AML-193 (cell line): ENCODE measurements around the gene DNAI1.

Experiments
- DNase-seq, 2 experiments: peaks; one replicate each; lab custom pipeline; 2025; lab: John Stamatoyannopoulos, UW

DNAI1 gene

DNA sequence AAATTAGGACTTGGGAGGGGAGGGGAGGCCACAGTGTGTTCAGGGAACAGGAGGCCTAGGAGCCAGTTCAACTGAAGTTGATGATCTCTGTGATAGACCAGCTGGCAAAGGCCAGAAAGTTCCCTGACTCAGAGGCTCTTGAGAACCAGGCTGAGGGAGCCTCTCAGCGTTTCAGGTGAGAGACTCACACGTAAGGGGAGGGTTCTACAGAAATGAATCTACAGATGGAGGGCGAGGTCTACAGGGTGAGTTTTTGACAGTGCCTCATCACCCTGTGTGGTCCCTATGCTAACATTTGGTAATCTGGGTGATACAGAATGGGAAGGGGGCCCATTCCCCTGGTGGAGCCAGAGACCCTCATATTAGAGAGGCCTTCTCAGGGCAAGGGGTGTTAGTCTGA, 32.2 kb downstream of the DNAI1 start:
- no peak for DNase-seq

DNA sequence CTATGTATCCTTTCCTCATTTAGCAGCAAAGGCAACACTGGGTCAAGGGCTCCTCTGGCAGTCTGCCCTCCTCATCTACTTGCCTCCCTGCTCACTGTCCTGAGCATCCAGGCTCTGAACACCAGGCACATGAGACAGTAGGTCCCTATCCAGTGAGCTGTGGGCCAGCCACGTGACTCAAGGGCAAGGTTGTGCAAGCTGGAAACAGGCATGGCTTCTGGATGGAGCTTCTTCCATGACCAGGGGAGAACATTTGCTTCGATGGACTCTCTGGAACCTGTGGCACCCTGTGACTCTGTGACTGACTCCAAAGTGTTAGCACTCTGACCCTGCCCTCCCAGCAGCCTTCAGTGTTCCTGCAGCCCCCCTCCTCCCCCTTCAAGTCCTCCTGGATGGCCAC, 33.0 kb downstream of the DNAI1 start:
- no peak for DNase-seq

DNA sequence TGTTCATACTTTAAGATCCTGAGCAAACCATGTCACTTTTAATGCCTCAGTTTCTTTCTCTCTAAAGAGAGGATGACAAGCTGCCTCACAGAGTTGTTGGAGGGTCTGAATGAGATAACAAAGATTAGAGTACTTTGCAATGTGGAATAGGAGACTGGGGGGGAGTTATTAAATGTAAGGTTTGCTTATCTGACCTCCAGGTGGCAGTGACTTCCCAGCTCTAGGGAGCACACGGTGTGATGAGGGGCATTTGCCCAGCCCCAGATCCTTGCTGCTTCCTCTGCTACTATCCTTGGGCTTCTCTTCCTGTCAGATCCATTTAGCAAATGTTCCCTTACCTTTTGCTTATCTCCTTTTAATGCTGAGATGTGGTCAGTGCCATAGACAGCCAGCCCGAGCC, 33.4 kb downstream of the DNAI1 start:
- DNase-seq, result no peak

DNA sequence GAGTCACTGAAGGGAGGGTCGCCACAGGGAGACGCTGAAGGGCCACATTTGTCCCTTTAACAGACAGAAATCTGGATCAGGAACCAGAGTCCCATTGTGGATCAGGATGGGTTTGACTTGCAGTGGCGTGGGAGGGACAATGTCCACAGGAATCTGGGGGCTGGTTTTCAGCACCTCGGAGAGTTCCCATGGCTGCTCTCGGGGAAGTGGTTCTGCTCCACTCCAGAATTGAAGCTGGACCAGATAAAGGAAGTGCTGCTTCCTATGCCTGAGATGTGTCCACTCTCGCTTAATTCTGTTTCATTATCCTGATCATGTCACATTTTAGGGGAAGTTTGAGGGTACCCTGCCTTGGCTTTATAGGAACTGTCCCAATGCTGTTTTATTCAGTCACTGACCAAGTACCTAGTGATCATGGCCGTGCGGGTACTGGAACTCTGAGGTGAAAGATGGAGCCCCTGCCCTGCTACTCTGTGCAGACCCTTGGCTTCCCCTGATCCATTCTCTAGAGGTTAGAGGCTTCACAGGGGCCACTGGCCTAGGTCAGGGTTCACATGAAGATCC, 35.4 kb downstream of the DNAI1 start:
- peak in 1 of 2 experiments; percentile 6 for DNase-seq

DNA sequence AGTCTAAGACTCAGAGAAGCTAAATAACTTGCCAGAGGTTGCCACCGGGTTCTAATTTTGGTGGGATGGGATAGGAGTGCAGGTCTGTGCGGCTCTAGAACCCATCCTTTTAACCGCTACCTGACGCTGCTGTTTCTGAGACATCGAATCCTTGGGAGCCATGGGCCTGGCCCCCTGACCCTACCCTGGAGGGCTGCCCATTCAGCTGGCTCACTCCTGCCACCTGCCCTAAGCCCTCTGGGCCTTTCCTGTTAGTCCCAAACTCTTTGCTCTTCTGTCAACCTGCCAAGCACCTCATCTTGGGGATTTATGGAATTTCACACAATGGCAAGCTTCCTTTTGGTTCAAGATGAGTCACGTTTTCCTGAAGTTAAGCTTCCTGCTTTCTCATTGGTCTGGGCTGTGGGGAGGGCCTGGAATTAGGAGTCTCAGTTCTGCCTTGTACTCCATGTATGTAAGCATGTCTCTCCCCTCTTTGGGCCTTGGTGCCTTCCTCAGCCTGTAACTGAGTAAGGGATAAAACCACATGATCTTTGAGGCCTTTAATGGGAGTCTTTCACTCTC, 37.6 kb downstream of the DNAI1 start:
- DNase-seq, result no peak

DNA sequence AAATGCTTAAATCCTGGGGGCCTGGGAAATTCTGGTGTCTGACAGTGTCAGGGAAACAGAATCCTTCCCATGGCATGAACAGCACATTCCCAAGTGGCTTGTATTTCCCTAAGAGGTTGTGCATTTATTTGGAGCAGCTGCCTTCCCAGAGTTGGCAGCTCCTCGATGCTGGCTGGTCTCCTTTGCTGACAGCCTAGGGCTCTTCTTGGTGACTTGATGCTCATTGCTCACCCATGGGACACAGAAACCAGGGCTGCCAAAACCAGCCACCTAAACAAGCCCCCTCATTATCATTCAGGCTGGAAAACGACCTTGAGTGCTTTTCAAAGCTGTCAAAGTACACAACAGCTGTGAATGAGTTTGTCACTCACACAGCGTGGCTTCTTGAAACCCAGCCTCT, 39.9 kb downstream of the DNAI1 start:
- no peak for DNase-seq

DNA sequence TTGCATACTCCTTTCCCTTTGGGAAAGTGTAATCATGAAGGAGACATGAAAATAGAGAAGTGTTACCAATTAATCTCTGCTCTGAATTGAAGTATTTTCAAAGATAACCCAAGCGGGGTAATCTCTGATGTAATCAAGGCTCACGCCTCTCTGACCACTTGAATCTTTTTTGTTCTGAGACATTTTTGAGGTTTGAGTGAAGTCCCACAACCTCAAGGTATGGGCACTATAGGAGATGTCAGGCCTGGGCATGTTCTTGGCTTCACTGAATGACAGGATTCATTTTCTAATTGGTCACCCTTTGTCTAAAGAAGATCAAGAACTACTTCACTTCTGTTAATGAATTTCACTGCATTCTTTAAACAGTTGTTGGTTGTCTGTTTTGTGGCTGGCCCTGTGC, 40.5 kb downstream of the DNAI1 start:
- no peak for DNase-seq

DNA sequence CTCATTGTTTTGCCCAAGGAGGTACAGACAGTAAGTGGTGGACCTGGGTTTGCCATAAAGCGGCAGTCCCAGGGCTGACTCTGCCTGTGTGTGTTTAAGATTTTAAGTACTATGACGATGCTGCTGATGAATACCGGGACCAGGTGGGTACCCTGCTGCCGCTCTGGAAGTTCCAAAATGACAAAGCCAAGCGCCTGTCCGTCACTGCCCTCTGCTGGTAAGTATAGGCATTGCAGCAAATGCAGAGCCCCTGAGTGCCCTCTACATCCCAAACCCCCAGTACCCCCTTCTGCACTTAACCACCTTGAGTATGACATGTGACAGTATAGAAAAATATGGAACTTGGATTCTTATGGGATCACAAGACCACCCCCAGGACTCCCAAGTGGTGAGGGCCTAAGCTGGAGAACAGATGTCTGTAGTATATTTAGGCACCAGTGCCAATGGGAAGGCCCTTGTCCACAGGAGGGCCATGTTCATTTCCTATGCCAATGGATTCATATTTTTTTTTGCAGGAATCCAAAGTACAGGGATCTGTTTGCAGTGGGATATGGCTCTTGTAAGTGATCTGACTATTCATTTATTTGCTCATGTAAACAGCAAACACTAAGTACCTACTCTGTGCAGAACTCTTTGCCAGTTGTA, 42.1 kb downstream of the DNAI1 start:
- DNase-seq, result peak in 1 of 2 experiments; percentile 27

DNA sequence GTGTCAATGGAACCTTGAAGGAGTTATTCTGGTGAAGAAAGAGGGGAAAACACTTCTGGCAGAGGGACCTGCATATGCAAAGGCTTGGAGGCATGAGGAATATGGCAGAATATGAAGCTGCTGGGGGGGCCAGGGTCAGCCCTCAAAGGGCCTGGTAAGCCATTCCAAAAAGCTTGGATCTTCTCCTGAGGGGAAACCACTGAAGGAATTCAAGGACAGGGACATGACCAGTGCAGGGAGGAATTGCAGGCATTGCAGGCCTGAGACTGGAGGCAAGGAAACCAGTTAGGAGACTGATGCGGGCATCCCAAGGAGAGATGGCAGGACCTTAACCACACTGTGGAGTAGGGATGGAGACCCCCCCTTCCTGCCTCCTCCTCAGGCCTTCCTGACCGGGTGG, 42.8 kb downstream of the DNAI1 start:
- DNase-seq, result no peak

DNA sequence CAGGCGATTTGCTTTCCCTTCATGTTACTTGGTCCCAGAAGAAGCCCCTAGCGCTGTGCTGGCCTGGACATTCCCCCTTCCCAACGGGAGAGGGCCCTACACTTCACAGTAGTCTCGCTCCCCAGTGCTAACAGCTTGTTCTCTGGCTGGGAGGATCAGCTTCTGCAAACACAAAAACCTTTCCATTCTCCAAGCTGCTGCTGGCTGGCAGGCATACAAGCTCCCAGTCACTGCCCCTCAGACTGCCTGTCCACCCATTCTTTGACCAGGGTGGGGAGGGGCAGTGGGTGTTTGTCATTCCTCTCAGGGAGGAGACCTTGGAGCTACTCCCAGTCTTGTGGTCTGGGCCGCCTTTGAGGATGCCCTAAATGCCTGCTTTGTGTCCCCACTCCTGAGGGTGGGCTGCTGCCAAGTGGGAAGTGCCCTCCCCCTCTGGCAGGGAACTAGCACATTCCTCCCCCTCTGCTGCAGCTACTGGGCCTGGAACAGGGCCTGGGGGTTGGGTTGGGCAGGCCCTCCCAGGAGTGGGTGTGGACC, 43.4 kb downstream of the DNAI1 start:
- DNase-seq, result no peak

DNA sequence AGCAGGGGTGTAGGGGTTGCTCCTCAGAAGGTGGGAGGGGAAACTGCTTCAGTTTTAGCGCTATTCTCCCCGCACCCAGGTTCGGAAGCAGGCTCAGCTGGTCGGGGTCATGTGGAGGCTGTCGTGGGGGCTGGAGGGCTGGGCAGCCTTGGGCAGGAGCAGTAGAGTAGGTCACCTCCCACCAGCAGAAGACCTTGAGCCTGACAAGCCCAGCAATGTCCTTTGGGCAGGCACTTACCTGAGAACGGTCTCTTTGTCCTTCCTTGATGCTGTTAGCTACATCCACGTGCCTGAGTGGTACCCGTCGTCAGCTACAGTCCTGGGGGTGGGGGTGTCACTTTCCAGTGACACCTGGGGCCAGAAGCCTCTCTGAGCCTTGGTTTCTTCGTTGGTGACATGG, 43.9 kb downstream of the DNAI1 start:
- DNase-seq, result no peak

DNA sequence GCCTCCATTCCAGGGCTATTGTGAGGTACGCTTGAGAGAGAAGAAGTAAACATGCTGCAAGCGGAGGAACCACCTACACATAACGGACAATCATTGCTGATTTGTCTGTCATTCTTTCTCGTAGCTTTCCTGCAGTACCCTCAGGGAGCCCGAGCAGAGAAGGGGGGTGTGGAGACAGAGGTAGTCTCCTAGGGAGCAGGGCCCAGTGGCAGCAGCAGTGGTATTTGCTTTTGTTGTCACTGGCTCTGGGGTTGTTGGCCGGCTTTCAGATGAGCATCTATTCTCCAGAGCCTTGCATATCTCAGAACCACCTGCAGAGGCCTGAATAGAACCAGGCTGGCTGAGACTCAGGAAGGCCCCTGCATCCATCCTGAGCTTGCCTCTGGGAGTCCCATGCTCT, 44.3 kb downstream of the DNAI1 start:
- no peak for DNase-seq

DNA sequence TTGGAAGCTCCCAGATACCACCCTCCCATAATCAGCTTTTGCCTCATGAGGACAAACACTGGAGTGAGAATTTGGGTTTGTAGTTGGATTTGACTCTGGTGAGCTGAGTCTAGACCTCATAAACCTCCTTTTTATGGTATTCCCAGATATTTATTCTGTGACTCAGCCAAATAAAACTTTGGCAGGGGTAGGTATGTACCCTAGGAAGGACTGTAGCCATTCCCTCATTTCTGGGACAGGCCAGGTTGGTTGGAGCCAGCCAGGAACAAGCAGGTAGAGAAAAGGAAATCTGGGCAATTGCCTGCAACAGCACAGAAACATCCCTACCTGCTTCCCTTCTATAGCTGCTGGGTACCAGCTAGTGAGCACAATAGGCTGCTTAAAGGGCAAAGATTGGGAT, 44.8 kb downstream of the DNAI1 start:
- DNase-seq, result no peak

DNA sequence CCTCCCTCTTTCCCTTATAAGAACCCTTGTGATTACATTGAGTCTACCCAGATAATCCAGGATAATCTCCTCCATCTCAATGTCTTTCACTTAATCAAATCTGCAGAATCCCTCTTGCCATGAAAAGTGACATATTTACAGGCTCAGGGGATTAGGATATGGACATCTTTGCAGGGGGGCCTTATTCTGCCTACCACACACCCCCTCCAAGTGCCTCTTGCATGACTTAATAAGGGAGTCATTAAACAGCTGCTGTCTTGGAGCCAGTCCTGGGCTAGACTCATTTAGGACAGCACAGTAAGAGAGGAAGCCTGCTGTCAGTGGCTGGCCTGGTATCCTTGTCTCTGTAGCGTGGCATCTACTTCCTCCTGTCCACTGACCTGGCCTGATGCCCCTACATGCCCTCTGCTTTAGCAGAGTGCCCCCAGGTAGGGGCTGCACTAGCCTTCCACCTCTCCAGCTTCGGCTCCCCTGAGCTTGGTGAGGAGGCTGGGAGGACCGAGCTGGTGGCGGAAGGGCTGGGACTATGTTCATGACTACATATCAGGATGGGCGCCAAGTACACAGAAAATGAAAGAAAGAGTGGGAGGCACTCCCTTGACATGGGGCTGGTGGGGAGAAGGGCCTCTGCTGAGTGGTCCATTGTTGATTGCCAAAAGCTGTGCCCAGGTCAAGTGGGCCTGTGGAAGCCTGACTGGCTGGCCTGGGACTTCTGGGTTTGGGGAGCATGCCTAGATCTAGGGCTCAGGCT, 46.9 kb downstream of the DNAI1 start:
- no peak for DNase-seq

DNA sequence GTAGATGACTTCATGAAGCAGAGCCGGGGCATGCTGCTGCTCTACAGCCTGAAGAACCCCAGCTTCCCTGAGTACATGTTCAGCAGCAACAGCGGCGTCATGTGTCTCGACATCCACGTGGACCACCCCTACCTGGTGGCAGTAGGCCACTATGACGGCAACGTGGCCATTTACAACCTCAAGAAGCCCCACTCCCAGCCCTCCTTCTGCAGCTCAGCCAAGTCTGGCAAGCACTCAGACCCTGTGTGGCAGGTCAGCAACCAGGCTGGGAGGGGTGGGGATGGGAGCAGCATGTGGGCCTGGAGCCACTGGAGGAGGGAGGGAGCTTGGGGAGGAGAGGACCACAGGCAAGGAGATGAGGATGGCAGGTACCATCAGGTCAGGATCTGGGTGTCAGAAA, 48.0 kb downstream of the DNAI1 start:
- no peak for DNase-seq

DNA sequence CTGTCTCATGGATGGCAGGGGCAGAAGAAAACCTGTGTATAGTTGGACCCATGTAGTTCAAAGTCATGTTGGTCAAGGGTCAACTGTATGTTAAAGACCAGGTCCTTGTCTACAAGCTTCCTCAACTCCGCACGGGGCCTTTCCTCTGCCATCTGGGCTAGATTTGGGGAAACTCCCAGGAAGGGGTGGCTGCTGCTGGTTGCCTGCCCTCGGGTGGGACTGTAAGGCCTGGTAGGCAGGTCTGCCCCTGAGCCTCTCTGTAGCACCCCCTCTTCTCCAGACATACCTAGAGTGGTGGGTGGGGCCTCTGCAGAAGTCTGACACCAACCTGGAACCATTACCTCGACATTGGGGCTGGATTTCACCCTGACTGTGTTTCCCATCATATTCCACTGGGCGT, 49.0 kb downstream of the DNAI1 start:
- DNase-seq, result no peak

DNA sequence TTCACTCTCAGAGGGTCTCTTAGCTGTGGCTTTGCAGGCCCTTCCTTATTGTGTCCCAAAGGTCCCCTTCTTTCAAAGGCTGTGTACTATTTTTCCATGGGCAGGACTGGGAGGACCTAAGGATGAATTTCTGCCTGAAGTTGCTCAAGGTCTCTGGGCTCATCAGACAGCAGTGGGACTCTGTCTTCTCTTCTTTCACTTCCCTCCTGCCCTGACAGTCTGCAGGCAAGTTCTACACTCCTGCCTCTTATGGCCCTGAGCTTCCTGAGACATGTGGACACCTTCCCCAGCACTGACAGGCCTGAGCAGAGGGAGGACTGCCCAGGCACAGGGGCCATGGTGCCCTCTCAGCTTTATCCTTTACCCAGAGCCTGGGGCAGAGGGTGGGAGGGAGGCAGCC, 49.4 kb downstream of the DNAI1 start:
- DNase-seq, result no peak

DNA sequence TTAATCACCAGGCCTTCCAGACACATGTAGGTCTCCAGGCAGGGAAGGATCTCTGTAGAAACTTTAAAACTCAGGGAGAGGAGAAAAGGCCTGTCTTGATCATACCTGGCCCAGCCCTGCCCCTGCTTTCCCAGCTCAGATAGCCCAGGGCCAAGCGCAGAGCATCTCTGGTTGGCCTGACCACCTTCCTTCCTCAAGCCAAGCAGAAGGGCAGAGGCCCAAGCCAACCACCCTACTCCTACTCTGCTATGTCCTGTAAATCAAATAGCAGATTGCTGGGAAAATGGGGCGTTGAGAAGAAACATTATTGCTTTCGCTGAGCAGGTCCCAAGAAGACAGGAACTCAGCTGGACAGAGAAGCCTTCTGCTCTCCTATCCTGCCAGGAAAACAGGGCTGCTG, 49.9 kb downstream of the DNAI1 start:
- no peak for DNase-seq

DNA sequence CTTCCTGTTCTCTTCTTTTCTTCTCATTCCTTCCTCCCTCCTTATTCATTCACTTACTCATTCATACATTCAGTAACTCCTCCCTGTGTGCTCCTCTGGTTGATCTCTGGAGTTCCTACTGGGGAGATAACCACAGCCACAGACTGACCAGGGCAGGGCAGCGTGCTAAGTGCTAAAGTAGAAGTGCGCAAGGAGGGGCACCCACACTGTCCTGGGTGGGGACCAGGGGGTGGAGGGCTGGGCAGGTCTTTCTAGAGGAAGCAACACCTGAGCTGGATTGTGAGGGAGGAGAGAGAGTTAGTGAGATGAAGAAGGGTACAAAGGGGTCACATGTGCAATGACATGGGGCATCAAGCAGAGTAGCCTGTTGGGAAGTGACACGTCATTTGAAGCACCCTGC, 50.3 kb downstream of the DNAI1 start:
- no peak for DNase-seq

DNA sequence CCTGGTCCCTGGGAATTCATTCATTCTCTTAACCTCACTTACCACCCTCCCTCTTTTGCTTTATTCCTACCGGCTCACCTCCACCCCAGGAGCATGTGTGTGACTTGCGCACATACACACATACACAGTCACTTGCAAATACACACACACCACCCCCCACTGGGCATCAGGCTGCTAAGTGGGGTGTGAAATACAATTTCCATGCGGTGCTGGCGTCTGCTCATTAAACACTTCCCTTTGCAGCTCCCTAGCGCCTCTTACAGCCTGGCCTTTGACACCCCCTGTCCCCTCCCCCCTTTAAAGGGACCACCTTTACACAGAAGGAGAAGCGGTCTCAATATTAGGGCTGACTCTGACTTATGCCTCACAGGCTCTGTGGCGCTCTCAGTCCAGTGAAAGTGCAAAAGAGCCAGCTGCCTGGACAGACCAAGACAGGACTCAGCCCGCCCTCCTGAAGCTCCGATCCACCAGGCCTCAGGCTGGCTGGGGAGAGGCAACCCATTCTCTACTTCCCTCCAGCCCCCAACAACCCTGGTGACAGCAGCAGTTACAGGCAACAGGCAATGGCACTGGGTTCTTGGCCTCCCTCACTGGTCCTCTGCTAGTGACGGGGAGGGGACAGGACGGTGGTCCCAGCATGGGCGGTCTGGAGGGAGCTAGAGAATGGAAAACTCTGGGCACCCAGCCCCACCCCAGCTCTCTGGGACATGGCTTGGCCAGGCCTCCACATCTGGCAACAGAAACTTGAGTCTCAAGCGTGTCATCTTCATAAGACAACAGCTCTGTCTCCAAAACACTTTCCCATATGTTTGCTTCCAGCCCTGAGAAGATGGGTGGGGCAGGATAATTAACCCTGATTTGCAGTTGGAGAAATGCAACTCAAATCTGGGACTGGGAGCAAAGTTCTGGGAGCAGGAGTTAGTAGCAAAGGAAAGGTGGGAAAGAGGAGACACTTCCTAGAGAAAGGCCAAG, 52.2 kb downstream of the DNAI1 start:
- no peak for DNase-seq

DNA sequence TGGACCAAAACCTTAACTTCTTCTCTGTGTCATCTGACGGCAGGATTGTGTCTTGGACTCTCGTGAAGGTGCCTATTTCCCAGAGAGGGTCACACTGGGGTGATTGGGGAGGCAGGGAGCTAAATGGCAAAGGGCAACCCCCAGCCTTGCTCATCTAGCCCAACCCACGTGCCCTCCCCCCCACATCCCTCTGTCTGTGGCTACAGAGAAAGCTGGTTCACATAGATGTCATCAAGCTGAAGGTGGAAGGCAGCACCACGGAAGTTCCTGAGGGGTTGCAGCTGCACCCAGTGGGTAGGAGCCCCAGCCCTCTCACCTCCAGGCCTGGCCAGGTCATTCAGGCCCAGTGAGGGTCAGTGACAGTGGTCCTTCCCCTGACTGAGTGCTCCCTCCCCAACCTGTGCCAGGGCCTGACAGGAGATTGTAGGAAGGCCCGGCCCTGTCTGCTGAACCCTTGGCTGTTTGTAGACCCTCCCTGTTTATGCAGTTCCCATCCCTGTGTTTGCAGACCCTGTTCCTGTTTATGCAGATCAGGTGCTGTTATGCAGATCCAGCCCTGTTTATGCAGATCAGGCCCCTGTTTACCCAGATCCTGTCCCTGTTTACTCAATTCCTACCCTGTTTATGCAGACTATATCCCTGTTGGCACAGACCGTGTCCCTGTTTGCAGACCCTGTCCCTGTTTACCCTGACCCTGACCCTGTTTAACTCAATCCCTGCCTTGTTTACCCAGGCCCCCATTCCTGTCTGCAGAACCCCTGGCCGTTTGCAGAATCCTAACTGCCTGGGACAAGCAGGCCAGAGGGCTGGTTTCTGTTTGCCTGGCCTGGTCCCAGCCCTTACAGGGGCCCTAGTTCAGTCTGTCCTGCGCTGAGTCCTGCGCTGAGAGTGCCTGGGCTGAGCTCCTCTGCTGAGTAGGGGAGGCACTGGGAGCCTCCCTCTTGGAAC, 53.8 kb downstream of the DNAI1 start:
- DNase-seq, result no peak
